ENCODE data around the gene HOXC11.
A peak's percentile ranks its signal among the peaks of the same experiment; 100 is the strongest.

The HOXC11 gene

GRCh38 chr12:54002915-54003389 is 30.0 kb downstream of the HOXC11 start:
- DNase-seq, result no peak
- TF ChIP-seq GATA1 (IDR thresholded peaks at IDR 0.05; ENCODE audit: low read depth, low read length) (no peak), POLR2A (IDR thresholded peaks at IDR 0.05; ENCODE audit: low read length) (no peak)

DNA sequence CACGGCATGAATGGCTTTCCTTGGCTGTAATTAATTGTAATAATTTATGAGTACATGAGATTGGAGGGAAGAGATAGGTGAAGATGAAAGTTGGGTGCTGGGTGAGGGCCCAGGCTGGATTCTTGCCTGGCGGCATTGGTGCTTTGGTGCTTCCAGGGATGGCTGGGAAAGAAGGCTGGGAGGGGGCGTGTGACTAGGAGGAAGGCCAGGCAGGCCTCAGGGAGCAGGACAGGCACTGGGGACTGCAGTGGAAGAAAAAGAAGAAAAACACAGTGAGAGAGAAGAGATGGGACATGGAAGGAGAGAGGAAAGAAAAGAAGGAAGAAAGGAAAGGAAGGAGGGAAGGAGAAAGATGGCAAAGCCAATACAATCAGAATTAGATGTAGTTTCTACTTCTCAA is 30.7 kb downstream of the HOXC11 start:
- DNase-seq, result no peak
- no peak for TF ChIP-seq GATA1 (IDR thresholded peaks at IDR 0.05; ENCODE audit: low read depth, low read length)
- TF ChIP-seq POLR2A (IDR thresholded peaks at IDR 0.05; ENCODE audit: low read length), result no peak

GRCh38 chr12:54004063-54004840 is 31.3 kb downstream of the HOXC11 start:
- TF ChIP-seq GATA1 (IDR thresholded peaks at IDR 0.05; ENCODE audit: low read depth, low read length) (no peak), POLR2A (IDR thresholded peaks at IDR 0.05; ENCODE audit: low read length) (no peak)
- no peak for DNase-seq

DNA sequence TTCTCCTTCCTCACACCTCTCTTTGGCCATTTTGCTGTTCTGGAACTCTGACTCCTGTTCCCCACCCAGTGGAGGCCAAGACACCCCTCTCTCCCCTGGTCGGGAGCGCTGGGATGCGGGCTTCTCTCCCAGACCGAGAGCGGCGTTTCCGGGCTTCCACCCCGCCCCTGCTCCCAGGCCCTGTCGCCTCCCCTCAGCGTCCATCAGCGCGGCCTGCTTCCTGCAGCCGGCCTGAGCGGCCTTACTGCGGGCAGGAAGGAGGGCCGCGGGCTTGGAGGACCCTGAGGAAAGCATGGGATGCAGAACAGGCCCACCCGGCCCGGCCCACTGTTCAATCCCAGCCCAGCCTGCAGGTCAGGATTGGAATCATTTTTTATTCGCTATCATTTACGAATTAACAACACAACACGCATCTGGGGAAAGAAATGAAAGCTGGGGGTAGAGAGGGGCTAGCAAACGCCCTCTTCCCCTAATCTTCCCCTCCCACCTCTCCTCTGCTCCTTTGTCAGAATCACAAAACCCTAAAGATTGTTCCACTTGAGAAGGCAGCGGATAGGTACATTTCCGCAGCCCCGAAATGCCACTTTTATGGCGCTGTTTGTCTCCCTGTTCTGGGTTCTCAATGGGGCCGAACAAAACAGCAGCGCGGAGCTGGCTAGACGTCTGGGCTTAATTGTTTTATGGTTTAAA is 32.1 kb downstream of the HOXC11 start:
- TF ChIP-seq POLR2A (IDR thresholded peaks at IDR 0.05; ENCODE audit: low read length), result no peak
- TF ChIP-seq GATA1 (IDR thresholded peaks at IDR 0.05; ENCODE audit: low read depth, low read length), result no peak
- DNase-seq, result no peak

- no peak for DNase-seq
- TF ChIP-seq POLR2A (IDR thresholded peaks at IDR 0.05; ENCODE audit: low read length) (no peak), GATA1 (IDR thresholded peaks at IDR 0.05; ENCODE audit: low read depth, low read length) (no peak)
Observed at GRCh38 chr12:54005531-54005852, 32.6 kb downstream of the HOXC11 start.

DNA sequence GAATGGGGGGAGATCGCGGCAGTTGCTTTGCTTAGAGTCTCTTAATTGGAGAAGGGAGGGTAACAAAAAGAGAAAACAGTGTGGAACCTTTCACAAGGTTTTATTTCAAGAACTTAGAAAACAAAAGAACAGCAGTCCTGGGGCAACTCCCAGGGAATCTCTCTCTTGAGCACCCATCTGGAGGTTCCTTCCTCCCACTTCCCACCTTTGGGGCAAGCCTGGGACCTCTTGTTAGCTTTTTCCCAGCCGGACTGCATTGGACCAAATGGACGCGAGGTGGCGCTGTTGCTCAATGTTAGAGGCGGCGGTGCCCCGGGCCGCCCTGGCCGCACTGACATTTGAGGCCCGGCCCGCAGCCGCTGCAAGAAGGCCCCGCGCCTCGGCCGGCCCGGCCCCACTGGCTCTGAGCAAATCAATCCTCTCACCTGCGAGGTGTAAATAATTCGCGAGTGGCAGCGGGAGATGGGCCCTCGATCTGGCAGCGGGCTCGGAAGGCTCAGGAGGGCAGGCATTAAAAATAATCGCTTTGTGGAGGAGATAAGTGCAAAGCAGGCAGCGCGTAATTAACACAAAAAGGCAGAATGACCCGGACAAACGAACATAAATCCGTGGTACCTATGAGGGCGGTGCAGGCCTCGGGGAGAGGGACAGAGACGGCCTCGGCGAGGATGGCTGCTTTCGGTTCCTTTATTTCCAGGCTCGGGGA is 33.1 kb downstream of the HOXC11 start:
- DNase-seq, result peak; percentile 76 to 89
- TF ChIP-seq GATA1 (IDR thresholded peaks at IDR 0.05; ENCODE audit: low read depth, low read length), result no peak
- TF ChIP-seq POLR2A (IDR thresholded peaks at IDR 0.05; ENCODE audit: low read length), result no peak

- no peak for TF ChIP-seq POLR2A (IDR thresholded peaks at IDR 0.05; ENCODE audit: low read length)
- DNase-seq, result no peak
Observed at GRCh38 chr12:54006559-54007220, 33.8 kb downstream of the HOXC11 start.

DNA sequence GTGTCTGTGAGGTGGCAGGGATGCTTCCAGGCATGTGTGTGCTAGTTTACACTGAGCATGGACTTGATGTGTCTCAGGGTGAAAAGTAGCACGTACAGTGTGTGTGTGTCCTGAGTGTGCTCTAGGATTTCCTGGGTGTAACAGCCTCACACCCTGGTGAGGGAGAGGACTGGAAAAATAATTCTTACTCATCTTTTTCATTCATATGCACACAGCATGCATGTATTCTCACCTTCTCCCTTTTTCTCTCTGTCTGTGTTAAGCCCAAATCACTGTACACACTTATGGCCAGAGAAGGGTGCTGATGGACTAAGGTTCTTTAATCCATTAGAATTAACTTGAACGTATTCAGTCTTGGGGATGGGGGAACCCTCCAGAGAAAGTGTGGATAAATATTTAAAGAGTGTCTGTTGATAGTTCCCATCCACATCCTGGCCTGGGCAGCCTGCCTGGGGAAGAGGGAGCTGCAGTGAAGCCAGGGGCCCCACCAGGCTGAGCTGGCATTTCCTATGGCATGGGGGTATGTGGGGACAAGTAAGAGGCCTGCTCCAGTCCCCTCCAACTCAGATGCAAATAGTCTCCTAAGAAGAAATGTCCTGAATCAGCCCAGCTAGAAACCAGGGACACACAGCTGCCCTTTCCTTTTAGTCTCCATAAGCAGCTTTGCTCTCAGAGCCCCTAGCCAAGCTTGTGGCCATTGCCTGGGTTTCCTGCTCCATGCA is 34.8 kb downstream of the HOXC11 start:
- no peak for DNase-seq
- TF ChIP-seq GATA1 (IDR thresholded peaks at IDR 0.05; ENCODE audit: low read depth, low read length), result no peak

- TF ChIP-seq GATA1 (IDR thresholded peaks at IDR 0.05; ENCODE audit: low read depth, low read length), result no peak
- no peak for TF ChIP-seq POLR2A (IDR thresholded peaks at IDR 0.05; ENCODE audit: low read length)
- DNase-seq, result no peak
Observed at GRCh38 chr12:54008260-54008552, 35.3 kb downstream of the HOXC11 start.

- no peak for TF ChIP-seq POLR2A (IDR thresholded peaks at IDR 0.05; ENCODE audit: low read length)
- no peak for DNase-seq
Observed at GRCh38 chr12:54009171-54010052, 36.5 kb downstream of the HOXC11 start.

DNA sequence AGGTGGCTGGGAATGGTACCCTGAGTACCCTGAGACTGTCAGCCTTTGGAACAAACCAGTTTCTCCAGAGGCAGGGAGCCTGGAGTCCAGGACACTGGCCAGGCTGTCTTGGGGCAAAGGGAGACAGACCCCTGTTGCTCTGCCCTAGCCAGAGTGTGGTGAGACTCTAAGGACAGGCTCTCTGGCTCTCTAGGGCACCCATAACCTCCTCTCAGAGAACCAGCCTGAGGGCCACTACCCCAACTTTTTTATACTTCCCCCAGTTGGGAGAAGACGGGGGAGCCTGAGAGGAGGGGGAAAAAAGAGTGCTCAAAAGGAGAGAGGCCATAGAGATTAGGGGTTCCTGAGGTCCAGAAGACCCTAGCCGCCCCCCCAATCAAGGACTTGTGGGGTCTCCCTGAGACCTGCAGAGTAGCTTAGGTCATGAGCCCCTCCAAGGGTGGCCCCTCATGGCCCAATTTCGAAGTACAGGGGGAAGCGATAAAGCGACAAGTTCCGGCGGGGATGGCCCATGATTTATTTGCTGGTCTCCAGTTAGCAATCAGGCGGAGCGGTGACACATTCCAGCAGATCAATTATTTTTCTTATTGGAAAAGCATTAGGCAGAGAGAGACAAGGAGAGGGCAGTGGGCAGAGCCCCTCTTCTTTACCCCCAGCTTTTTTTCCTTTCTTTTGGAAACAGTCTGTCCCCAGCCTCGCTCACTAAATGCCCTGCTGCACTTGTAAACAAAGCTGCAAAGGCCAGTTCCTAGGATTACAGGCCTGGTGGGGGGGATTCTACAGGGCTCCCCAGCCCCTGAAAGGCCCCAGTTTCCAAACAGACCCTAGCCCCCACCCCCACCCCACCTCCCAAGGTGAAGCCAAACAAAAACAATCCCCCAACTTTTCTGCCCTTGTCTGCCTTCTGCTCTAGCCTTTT is 37.4 kb downstream of the HOXC11 start:
- no peak for DNase-seq

More for the DNA sequence above, 37.4 kb downstream of the HOXC11 start:
- TF ChIP-seq POLR2A (IDR thresholded peaks at IDR 0.05; ENCODE audit: low read length) (no peak), GATA1 (IDR thresholded peaks at IDR 0.05; ENCODE audit: low read depth, low read length) (no peak)

All from erythroblast (primary cell).